Measurements from ENCODE around the gene ANKRD9. TPM values are rescaled to one million over a fixed set of nuclear protein-coding genes. Genes with fewer than 3 reads are reported as not detected.
A peak's percentile ranks its signal among the peaks of the same experiment; 100 is the strongest.
"Not testable (repeated sequence)": the region's sequence is repeated elsewhere in the genome, so short reads cannot be mapped to it uniquely, and the experiment has no call there.

The ANKRD9 gene
- total RNA-seq, 1 experiment from 2014 or later, result 29.8 TPM

DNA sequence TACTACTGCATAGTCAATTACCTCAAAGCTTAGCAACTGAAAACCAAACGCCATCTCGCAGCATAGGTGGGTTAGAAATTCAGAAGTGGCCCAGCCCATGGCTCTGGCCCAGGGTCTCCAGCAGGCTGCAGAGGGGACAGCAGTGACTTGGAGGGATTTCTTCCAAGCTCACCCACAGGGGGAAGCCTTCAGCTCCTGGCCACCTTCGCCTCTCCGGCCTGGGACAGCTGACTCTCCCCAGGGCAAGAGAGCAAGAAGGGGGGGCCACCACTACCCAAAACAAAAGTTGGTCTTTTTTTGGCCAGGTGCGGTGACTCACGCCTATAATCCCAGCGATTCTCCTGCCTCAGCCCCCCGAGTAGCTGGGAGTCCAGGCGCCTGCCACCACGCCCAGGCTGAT lies 32.2 kb upstream of the ANKRD9 start:
- Histone ChIP-seq H2BK12ac (ENCODE audit: insufficient read length, low read depth, low read length) (no peak overlapping the region), H4K8ac (replicated peaks; ENCODE audit: insufficient read length, low read depth, low read length) (no peak overlapping the region), H3K27me3 (ENCODE audit: insufficient read depth, low read length) (no peaks in the 10 kb centered on the region), H2BK20ac (ENCODE audit: low read depth, low read length, poor library complexity, severe bottlenecking) (no peak overlapping the region), H2AK5ac (ENCODE audit: insufficient read length, low read length) (no peak overlapping the region), H3K27ac (ENCODE audit: insufficient read length, low read depth, low read length) (no peak overlapping the region), H4K5ac (ENCODE audit: insufficient read length, low read depth, low read length) (no peak overlapping the region), H3K23me2 (ENCODE audit: insufficient read length, low read depth, low read length, poor library complexity, severe bottlenecking) (no peaks in the 10 kb centered on the region), H2AFZ (ENCODE audit: low read length) (no peak overlapping the region), H3K79me1 (ENCODE audit: insufficient read depth, low read depth, low read length, poor library complexity, severe bottlenecking) (no peaks in the 10 kb centered on the region), H3K4me2 (ENCODE audit: insufficient read depth, insufficient read length, low read length) (no peak overlapping the region), H3T11ph (ENCODE audit: low read length) (no peak overlapping the region), H2BK15ac (ENCODE audit: low read depth, low read length) (no peak overlapping the region), H2BK5ac (ENCODE audit: insufficient read length, low read length) (no peak overlapping the region), H3K4me1 (ENCODE audit: insufficient read depth, low read length) (no peaks in the 10 kb centered on the region), H3K79me2 (ENCODE audit: insufficient read depth, low read length) (no peaks in the 10 kb centered on the region), H3K9me3 (ENCODE audit: control insufficient read depth, low read depth, low read length) (no peaks in the 10 kb centered on the region), H2BK120ac (ENCODE audit: low read depth, low read length, poor library complexity, severe bottlenecking) (no peak overlapping the region), H3K23ac (ENCODE audit: insufficient read length, low read depth, low read length) (no peak overlapping the region), H3K56ac (ENCODE audit: insufficient read length, low read depth, low read length) (no peak overlapping the region), H4K20me1 (ENCODE audit: control insufficient read depth, insufficient read depth, insufficient read length) (no peaks in the 10 kb centered on the region), H4K91ac (ENCODE audit: insufficient read length, low read depth, low read length) (no peak overlapping the region), H3K4ac (ENCODE audit: low read depth, low read length) (no peak overlapping the region), H3K18ac (ENCODE audit: insufficient read length, low read depth, low read length) (no peak overlapping the region), H3K9ac (ENCODE audit: extremely low read depth, insufficient read length, low read length) (no peak overlapping the region), H3K14ac (ENCODE audit: insufficient read depth, low read length) (no peak overlapping the region)
- no peak overlapping the region for H3K4me3 Mint-ChIP-seq
- H3K27me3 Mint-ChIP-seq (ENCODE audit: low read depth), result peaks cover 13% of the 10 kb centered on the region
- H3K9me3 Mint-ChIP-seq, result no peaks in the 10 kb centered on the region
- TF ChIP-seq, protein P1, sequence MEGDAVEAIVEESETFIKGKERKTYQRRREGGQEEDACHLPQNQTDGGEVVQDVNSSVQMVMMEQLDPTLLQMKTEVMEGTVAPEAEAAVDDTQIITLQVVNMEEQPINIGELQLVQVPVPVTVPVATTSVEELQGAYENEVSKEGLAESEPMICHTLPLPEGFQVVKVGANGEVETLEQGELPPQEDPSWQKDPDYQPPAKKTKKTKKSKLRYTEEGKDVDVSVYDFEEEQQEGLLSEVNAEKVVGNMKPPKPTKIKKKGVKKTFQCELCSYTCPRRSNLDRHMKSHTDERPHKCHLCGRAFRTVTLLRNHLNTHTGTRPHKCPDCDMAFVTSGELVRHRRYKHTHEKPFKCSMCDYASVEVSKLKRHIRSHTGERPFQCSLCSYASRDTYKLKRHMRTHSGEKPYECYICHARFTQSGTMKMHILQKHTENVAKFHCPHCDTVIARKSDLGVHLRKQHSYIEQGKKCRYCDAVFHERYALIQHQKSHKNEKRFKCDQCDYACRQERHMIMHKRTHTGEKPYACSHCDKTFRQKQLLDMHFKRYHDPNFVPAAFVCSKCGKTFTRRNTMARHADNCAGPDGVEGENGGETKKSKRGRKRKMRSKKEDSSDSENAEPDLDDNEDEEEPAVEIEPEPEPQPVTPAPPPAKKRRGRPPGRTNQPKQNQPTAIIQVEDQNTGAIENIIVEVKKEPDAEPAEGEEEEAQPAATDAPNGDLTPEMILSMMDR (conservative IDR thresholded peaks at IDR 0.05), result peak; percentile 35; the same call in 2 of the 3 replicates
- WGBS (ENCODE audit: extremely low coverage, insufficient read length, low lambda C conversion rate), result no CpG with 5 or more reads among the region's 10 CpGs
- DNase-seq, result peak; percentile 66
- peaks cover 22 to 27% of the 10 kb centered on the region in 2 experiments for H3K4me1 Mint-ChIP-seq
- 0 out of 7 replicates have a peak overlapping the region, but pooled peaks of 1 of the 3 experiments have one; percentile 10 for H3K27ac Mint-ChIP-seq
- H3K36me3 Mint-ChIP-seq (ENCODE audit: insufficient read depth in 1 of 3, low read depth in 3 of 3), result peaks cover 0 to under 1% (median 0%) of the 10 kb centered on the region in 3 experiments; a peak in 1 of 7 replicates

DNA sequence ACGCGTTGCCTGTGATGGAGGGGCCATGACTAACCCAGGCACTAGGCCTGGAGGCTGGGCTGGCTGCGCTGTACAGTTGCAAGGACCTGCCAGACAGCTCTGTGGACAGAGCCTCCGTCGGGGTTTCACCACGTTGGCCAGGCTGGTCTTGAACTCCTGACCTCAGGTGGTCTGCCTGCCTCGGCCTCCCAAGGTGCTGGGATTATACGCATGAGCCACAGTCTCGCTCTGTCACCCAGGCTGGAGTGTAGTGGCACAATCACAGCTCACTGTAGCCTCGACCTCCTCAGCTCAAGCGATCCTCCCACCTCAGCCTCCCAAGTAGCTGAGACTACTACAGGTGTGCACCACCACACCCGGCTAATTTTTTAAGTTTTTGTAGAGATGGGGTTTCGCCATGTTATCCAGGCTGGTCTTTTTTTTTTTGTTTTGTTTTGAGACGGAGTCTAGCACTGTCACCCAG lies 31.5 kb upstream of the ANKRD9 start:
- H2BK120ac ChIP-seq (ENCODE audit: low read depth, low read length, poor library complexity, severe bottlenecking); H3K9me3 ChIP-seq (ENCODE audit: control insufficient read depth, low read depth, low read length); H3K4me2 ChIP-seq (ENCODE audit: insufficient read depth, insufficient read length, low read length); H3K4me3 Mint-ChIP-seq; H3K27me3 ChIP-seq (ENCODE audit: insufficient read depth, low read length); H2BK5ac ChIP-seq (ENCODE audit: insufficient read length, low read length); H3T11ph ChIP-seq (ENCODE audit: low read length); H4K20me1 ChIP-seq (ENCODE audit: control insufficient read depth, insufficient read depth, insufficient read length); H4K8ac ChIP-seq (replicated peaks; ENCODE audit: insufficient read length, low read depth, low read length); H3K79me1 ChIP-seq (ENCODE audit: insufficient read depth, low read depth, low read length, poor library complexity, severe bottlenecking); H2BK20ac ChIP-seq (ENCODE audit: low read depth, low read length, poor library complexity, severe bottlenecking); H3K14ac ChIP-seq (ENCODE audit: insufficient read depth, low read length); H2AFZ ChIP-seq (ENCODE audit: low read length); H3K18ac ChIP-seq (ENCODE audit: insufficient read length, low read depth, low read length); H3K4ac ChIP-seq (ENCODE audit: low read depth, low read length); H3K4me1 ChIP-seq (ENCODE audit: insufficient read depth, low read length); H2BK12ac ChIP-seq (ENCODE audit: insufficient read length, low read depth, low read length); H3K9me3 Mint-ChIP-seq; H3K23me2 ChIP-seq (ENCODE audit: insufficient read length, low read depth, low read length, poor library complexity, severe bottlenecking); H3K56ac ChIP-seq (ENCODE audit: insufficient read length, low read depth, low read length); H3K79me2 ChIP-seq (ENCODE audit: insufficient read depth, low read length); H2BK15ac ChIP-seq (ENCODE audit: low read depth, low read length); DNase-seq; H3K36me3 Mint-ChIP-seq (ENCODE audit: insufficient read depth in 1 of 3, low read depth in 3 of 3); H4K91ac ChIP-seq (ENCODE audit: insufficient read length, low read depth, low read length); H3K9ac ChIP-seq (ENCODE audit: extremely low read depth, insufficient read length, low read length); H4K5ac ChIP-seq (ENCODE audit: insufficient read length, low read depth, low read length); H3K27ac Mint-ChIP-seq; H3K27ac ChIP-seq (ENCODE audit: insufficient read length, low read depth, low read length); H2AK5ac ChIP-seq (ENCODE audit: insufficient read length, low read length); H3K23ac ChIP-seq (ENCODE audit: insufficient read length, low read depth, low read length): not testable (repeated sequence)
- Mint-ChIP-seq H3K27me3 (ENCODE audit: low read depth) (peaks cover 13% of the 10 kb centered on the region), H3K4me1 (peaks cover 21 to 26% of the 10 kb centered on the region in 2 experiments)
- WGBS (ENCODE audit: extremely low coverage, insufficient read length, low lambda C conversion rate), result no CpG with 5 or more reads among the region's 14 CpGs

Measured in H9 (cell line).